GM06990 (cell line): ENCODE measurements around the gene KCTD17.

Experiments used
- DNase-seq: peaks from one replicate; pipeline ENCODE4 v3.0.0-alpha.2; 2011; ENCODE audit not compliant: insufficient read length; ENCODE audit errors: extremely low read depth
- H3K27me3 ChIP-seq: replicated peaks from 2 replicates; pipeline ENCODE4 v1.6.0; 2011; ENCODE audit warnings: low read length; ENCODE audit not compliant: control insufficient read depth, insufficient read depth
- H3K36me3 ChIP-seq: 2 replicates; pipeline ENCODE4 v1.5.1; 2011; ENCODE audit warnings: low read length; ENCODE audit not compliant: control insufficient read depth, insufficient read depth
- H3K4me3 ChIP-seq: replicated peaks from 2 replicates; pipeline ENCODE4 v1.5.1; 2011; ENCODE audit warnings: low read depth, mild to moderate bottlenecking, control low read depth, low read length
- TF ChIP-seq, protein P1 (sequence below): IDR thresholded peaks from 2 replicates; pipeline ENCODE4 v1.5.1; 2011; ENCODE audit warnings: low read length, control low read depth, mild to moderate bottlenecking, inconsistent platforms; ENCODE audit not compliant: insufficient read depth, poor library complexity, severe bottlenecking

KCTD17 gene

DNA sequence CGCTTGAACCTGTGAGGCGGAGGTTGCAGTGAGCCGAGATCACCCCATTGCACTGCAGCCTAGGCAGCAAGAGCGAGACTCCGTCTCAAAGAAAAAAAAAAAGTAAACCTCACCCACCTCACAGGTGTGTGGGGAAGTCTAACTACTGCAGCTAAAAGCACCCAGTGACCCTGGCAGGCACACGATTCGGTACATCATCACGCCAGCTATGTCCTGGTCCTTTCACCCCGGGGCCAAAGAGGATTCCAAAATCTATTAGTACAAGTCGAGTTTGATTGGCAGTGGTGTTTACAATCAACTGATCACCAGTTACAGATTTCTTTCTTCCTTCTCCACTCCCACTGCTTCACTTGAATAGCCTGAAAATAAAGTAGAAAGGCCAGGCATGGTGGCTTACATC, 38.6 kb upstream of the KCTD17 start:
- TF ChIP-seq, protein P1, sequence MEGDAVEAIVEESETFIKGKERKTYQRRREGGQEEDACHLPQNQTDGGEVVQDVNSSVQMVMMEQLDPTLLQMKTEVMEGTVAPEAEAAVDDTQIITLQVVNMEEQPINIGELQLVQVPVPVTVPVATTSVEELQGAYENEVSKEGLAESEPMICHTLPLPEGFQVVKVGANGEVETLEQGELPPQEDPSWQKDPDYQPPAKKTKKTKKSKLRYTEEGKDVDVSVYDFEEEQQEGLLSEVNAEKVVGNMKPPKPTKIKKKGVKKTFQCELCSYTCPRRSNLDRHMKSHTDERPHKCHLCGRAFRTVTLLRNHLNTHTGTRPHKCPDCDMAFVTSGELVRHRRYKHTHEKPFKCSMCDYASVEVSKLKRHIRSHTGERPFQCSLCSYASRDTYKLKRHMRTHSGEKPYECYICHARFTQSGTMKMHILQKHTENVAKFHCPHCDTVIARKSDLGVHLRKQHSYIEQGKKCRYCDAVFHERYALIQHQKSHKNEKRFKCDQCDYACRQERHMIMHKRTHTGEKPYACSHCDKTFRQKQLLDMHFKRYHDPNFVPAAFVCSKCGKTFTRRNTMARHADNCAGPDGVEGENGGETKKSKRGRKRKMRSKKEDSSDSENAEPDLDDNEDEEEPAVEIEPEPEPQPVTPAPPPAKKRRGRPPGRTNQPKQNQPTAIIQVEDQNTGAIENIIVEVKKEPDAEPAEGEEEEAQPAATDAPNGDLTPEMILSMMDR: no peak
- no peak overlapping the region for H3K4me3 ChIP-seq

DNA sequence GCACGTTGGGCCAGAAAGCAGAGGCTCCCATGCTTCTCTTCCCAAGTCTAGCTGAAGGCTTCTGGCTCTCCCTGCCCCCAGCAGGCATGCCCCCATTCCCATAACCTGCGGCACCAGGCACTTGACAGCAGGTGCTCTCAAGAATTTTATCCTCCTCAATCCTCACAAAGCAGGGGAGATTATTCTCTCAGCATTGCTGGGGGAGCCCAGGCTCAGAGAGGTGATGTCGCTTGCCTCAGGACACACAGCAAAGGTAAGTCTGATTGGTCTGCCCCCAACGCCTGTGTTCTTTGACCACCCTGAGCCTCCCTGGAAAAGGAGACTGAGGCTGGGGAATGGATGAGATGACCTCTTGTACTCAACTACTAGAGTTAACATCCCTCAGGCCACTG, 37.1 kb upstream of the KCTD17 start:
- DNase-seq: no peak
- Histone ChIP-seq H3K27me3 (no peaks in the 10 kb centered on the region), H3K36me3 (no peaks in the 10 kb centered on the region; the same call in 1 of the 2 replicates), H3K4me3 (no peak overlapping the region)
- TF ChIP-seq, protein P1: no peak

More for the DNA sequence above, 38.6 kb upstream of the KCTD17 start:
- no peaks in the 10 kb centered on the region for H3K27me3 ChIP-seq
- DNase-seq: no peak
- no peaks in the 10 kb centered on the region; the same call in 1 of the 2 replicates for H3K36me3 ChIP-seq

DNA sequence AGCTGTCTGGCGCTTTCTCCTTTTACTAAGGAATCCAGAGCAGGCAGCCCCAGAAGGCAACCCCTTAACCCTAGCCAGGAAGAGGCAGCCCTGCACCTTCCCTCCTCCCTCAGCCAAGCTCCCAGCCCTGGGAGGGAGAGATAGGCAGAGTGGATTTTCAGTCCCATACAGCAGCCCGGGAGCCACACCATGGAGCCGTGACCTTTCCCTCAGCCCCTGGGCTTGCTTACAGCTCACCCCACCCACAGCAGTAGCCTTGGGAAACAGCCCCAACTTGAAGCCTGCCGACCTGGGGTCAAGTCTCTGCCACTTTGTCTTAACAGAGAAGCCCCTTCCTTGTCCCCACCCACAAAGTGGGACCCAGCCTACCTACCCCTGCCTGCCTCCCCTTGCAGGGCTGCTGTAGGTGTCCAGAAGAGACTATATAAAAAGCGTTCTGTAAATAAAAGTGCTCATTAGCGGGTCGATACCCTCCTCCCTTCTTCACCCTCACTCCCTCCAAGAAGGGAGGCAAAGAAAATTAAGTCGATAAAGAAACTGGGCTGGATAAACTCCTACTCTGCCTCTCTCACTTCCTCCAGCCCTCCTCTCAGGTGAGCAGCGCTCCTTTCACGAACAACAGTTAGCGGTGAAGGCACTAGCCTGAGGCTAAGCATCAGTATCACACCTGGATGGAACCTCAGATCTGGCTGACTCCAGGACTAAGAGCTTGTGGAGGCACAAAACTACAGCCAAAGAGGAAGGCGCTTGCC, 36.5 kb upstream of the KCTD17 start:
- Histone ChIP-seq H3K4me3 (no peak overlapping the region), H3K36me3 (no peaks in the 10 kb centered on the region; the same call in 1 of the 2 replicates), H3K27me3 (no peaks in the 10 kb centered on the region)
- TF ChIP-seq, protein P1: no peak
- no peak for DNase-seq

DNA sequence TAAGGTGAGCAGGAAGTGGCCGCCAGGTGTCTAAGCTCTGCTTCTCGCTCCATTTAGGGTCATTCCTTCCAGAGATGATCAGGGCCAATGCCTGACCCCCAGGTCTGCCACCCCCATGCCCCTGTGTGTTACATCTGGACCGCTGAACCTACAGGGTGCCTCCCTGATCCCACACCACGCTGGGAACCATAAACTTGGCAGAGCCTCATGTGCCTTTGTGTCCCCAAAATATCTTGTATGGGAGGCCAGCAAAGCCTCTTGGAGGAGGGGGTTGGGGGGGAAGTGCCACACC, 36.0 kb upstream of the KCTD17 start:
- no peak for DNase-seq
- H3K36me3 ChIP-seq: no peaks in the 10 kb centered on the region; the same call in 1 of the 2 replicates
- H3K4me3 ChIP-seq: no peak overlapping the region
- TF ChIP-seq, protein P1: no peak
- H3K27me3 ChIP-seq: no peaks in the 10 kb centered on the region

DNA sequence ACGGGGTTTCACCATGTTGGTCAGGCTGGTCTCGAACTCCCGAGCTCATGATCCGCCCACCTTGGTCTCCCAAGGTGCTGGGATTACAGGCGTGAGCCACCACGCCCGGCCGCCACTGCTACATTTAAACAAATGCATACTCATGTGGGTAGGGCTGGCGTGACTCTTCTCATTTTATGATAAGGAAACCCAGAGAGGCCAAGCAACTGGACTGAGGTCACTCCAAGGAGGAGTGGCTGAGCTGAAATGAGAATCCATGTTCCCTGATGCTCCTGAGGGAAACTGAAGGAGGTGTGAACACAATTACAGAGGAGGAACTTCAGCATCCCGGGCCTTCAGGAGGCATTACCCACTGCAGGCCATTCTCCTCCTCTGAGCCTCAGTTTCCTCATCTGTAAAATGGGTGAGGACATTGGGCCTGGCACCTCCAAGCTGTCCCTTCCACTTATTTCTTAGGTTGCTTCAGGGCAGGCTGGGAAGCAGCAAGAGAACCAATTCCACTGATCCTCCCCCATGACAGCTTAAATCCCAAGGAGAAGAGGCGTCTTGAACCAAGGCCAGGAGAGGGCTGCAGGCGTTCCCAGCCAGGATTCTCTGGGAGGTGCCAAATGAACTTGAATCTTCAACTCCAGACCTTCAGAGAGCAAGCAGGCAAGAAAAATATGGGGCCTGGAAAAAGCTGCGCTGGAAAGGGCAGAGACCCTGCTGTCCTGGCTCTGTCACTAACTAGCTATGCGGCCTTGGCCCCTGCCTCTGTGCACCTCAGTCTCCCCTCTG, 35.2 kb upstream of the KCTD17 start:
- no peak for DNase-seq
- TF ChIP-seq, protein P1: no peak
- Histone ChIP-seq H3K27me3 (no peaks in the 10 kb centered on the region), H3K4me3 (no peak overlapping the region), H3K36me3 (no peaks in the 10 kb centered on the region; the same call in 1 of the 2 replicates)
